Aorta (tissue), 5 donors: ENCODE measurements around the gene HCRT. TPM values are rescaled to one million over a fixed set of nuclear protein-coding genes. Genes with fewer than 3 reads are reported as not detected.

Source experiments
- ATAC-seq: fragments of 200-7000 bp; cut with Tn5 transposase; one replicate; pipeline ENCODE4 v1.9.1; 2022; ENCODE audit warnings: moderate library complexity; ENCODE audit not compliant: low FRiP score
- DNase-seq, 2 donors: peaks; one replicate each; pipeline ENCODE4 v3.0.0-alpha.2; 2020
- H3K27ac ChIP-seq, 2 donors: one replicate each; pipeline ENCODE4 v1.5.1; 2013; ENCODE audit warnings: low read length in 2 of 2, mild to moderate bottlenecking in 2 of 2, moderate library complexity in 2 of 2, control low read depth in 1 of 2, inconsistent platforms in 1 of 2, low read depth in 1 of 2
- H3K27me3 ChIP-seq, 2 donors: one replicate each; pipeline ENCODE4 v1.6.1; 2013; ENCODE audit warnings: control low read depth in 1 of 2, low read length in 1 of 2, mild to moderate bottlenecking in 1 of 2, moderate library complexity in 1 of 2; ENCODE audit not compliant: insufficient read depth in 2 of 2, control insufficient read depth in 1 of 2
- H3K36me3 ChIP-seq, 2 donors: one replicate each; pipeline ENCODE4 v1.6.1; 2013; ENCODE audit warnings: control low read depth in 1 of 2, low read length in 1 of 2, mild to moderate bottlenecking in 1 of 2; ENCODE audit not compliant: insufficient read depth in 2 of 2, control insufficient read depth in 1 of 2
- H3K4me1 ChIP-seq, 2 donors: one replicate each; pipeline ENCODE4 v1.6.1; 2013; ENCODE audit warnings: low read length in 2 of 2, control low read depth in 1 of 2, mild to moderate bottlenecking in 1 of 2, moderate library complexity in 1 of 2; ENCODE audit not compliant: insufficient read depth in 2 of 2, control insufficient read depth in 1 of 2
- H3K4me3 ChIP-seq, 2 donors: one replicate each; pipeline ENCODE4 v1.5.1; 2013; ENCODE audit warnings: low read length in 2 of 2, control low read depth in 1 of 2, mild to moderate bottlenecking in 1 of 2
- H3K9me3 ChIP-seq: one replicate; pipeline ENCODE4 v1.6.1; 2013; ENCODE audit warnings: mild to moderate bottlenecking, low read length; ENCODE audit not compliant: control insufficient read depth
- WGBS, 2 donors: extraction: QIAGEN DNeasy Blood & Tissue Kit; methylation state at CpG; one replicate each; pipeline ENCODE4 v1.1.7; 2013; 5-methylcytosine and 5-hydroxymethylcytosine counted together
- intact Hi-C, 2 donors: fragments of 100-400 bp; cut with DNase I; formaldehyde crosslinking; loops; one replicate each; pipeline versions ENCODE4 v1.14.2 to v1.15.0; 2022
- polyA plus RNA-seq, 2 donors: library from polyadenylated mRNA; stranded (reverse); fragments of 200-250 nt; gene quantifications; one replicate each; pipeline ENCODE4 v1.2.3, GENCODE V29; 2013
- total RNA-seq, 2 donors: library from RNA; stranded (reverse); fragmentation: NEBNext Ultra II Directional; extraction: Animal tissue kit (Norgen Biotek cat#: 25700); gene quantifications; one replicate each; pipeline ENCODE4 v1.2.1, GENCODE V29; 2021
- donor health status: healthy with polysubstance abuse.
- donor health status: Bipolar disorder and iron deficiency.
- donor health status: DM: no; HTN: no; CAD: no.
- donor health status: DM: no; HTN: no; CAD: no.
- donor health status: DM: yes; HTN: yes; CAD: no.

Gene HCRT
- total and polyA plus RNA-seq, 4 donors = not detected

GRCh38 chr17:42183741-42184711 is 1.2 kb downstream of the HCRT start:
- DNase-seq (peak; percentile 88 to 93), ATAC-seq (peak; percentile 89)
- 3% methylated on average over 78 to 83 of the region's 83 CpGs for WGBS, 2 donors
- Histone ChIP-seq H3K4me3 (peak overlapping the region; percentile 24 to 73), H3K36me3 (no peaks in the 10 kb centered on the region), H3K27ac (peak overlapping the region in 1 of 2 donors; percentile 34), H3K9me3 (no peaks in the 10 kb centered on the region), H3K4me1 (no peaks in the 10 kb centered on the region), H3K27me3 (no peaks in the 10 kb centered on the region)
- intact Hi-C loops = no loop called here

GRCh38 chr17:42182927-42183734 is 2.1 kb downstream of the HCRT start:
- Histone ChIP-seq H3K27ac (no peak overlapping the region), H3K4me3 (no peak overlapping the region), H3K27me3 (no peaks in the 10 kb centered on the region), H3K9me3 (no peaks in the 10 kb centered on the region), H3K4me1 (no peaks in the 10 kb centered on the region), H3K36me3 (no peaks in the 10 kb centered on the region)
- DNase-seq (no peak), ATAC-seq (no peak)
- intact Hi-C loops = no loop called here
- 74 to 77% methylated on average over 9 of the region's 9 CpGs for WGBS, 2 donors

GRCh38 chr17:42181851-42182207 is 3.4 kb downstream of the HCRT start:
- Histone ChIP-seq H3K9me3 (no peaks in the 10 kb centered on the region), H3K4me1 (no peaks in the 10 kb centered on the region), H3K36me3 (no peaks in the 10 kb centered on the region), H3K27ac (no peak overlapping the region), H3K27me3 (no peaks in the 10 kb centered on the region), H3K4me3 (no peak overlapping the region)
- WGBS, 2 donors = 78 to 94% methylated on average over 2 of the region's 2 CpGs
- no peak for DNase-seq
- intact Hi-C loops = no loop called here
- no peak for ATAC-seq

GRCh38 chr17:42180922-42181850 is 4.1 kb downstream of the HCRT start, which contains the start of gene KCNH4:
KCNH4 (minus strand) TSS chr17:42181142; CDS start chr17:42180945, 197 bp downstream.
- 4 to 5% methylated on average over 50 to 60 of the region's 60 CpGs for WGBS, 2 donors
- H3K27ac ChIP-seq = no peak within 1 kb of the TSS
- intact Hi-C loops = no loop called here
- ATAC-seq (peak; percentile 45), DNase-seq (peak; percentile 89 to 90)
- no peaks in the 10 kb centered on the region for H3K4me1 ChIP-seq
- no peaks in the 10 kb centered on the region for H3K27me3 ChIP-seq
- no peaks in the 10 kb centered on the region for H3K36me3 ChIP-seq
- no peak within 1 kb of the TSS for H3K4me3 ChIP-seq
- no peaks in the 10 kb centered on the region for H3K9me3 ChIP-seq

DNA sequence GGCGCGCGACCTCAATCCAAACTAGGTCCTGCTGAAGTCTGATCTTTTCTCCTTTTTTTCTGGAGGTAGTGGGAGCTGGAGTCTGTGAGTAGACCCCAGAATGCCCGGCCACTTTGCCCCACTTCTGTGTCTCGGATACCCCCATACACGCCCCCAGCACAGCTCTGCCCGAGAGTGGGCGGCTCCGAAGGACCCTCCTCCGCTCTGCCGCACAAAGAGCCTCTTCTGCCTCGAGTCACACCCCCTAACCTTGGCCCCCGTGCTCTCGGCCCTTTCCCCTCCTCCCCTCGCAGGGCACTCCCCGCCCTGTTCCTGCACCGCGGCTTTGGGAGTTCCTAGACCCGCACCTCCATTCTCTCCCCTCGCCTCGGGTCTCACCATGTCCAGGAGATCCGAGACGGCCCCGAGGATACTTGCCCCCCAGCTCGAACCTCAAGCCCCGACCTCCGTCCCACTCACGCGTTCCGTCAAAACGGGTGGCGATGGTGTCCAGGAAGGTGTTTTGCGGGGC is 4.8 kb downstream of the HCRT start:
- DNase-seq (no peak), ATAC-seq (no peak)
- Histone ChIP-seq H3K4me1 (no peaks in the 10 kb centered on the region), H3K27ac (no peak overlapping the region), H3K4me3 (no peak overlapping the region), H3K9me3 (no peaks in the 10 kb centered on the region), H3K36me3 (no peaks in the 10 kb centered on the region), H3K27me3 (no peaks in the 10 kb centered on the region)
- intact Hi-C loops = no loop called here
- WGBS, 2 donors = 1 to 2% methylated on average over 29 to 33 of the region's 33 CpGs

DNA sequence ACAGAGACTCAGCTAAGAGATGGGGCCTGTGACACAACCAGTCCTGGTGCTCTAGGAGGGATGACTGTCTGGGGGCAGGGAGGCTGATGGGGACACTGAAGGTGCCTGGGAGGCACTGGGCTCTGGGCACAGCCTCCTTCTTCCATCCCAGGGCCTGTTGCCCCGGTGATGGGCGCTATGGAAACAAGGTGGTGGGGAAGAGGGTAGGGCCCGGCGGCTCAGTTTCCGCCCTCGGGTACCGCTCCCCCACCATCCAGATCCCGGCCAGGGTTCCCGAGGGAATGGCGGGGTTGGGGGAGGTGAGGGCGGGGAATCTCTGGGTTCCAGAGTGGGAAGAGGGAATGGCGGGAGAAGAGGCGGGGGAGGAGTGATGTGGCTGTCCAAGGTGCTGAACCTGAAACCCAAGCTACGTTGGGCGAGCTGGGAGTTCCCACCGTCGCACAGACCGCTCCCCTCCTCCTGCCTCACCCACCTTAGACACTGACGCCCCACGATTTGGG is 5.3 kb downstream of the HCRT start:
- intact Hi-C loops = no loop called here
- Histone ChIP-seq H3K9me3 (no peaks in the 10 kb centered on the region), H3K36me3 (no peaks in the 10 kb centered on the region), H3K27me3 (no peaks in the 10 kb centered on the region), H3K4me1 (no peaks in the 10 kb centered on the region), H3K27ac (no peak overlapping the region), H3K4me3 (no peak overlapping the region)
- ATAC-seq (no peak), DNase-seq (no peak)
- 6 to 13% methylated on average over 20 of the region's 20 CpGs for whole genome bisulfite sequencing, 2 donors

DNA sequence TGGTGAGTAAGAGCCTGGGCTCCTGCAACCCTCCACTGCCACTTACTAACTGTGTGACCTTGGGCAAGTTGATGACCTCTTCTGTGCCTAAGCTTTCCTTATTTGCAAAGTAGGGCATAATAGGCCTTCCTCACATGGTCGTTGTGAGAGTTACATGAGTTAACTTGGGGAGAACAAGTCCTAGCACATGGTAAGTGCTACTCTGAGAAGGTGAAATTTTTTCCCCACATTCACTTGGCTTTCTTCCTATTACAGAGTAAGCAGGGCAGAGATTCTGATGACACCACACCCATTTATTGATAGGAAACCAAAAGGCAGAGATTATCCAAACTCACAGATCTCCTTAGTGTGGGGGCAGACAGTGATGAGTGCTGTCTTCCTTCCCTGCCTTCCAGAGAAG is 5.9 kb downstream of the HCRT start:
- Histone ChIP-seq H3K27me3 (no peaks in the 10 kb centered on the region), H3K9me3 (no peaks in the 10 kb centered on the region), H3K4me3 (no peak overlapping the region), H3K36me3 (no peaks in the 10 kb centered on the region), H3K4me1 (no peaks in the 10 kb centered on the region), H3K27ac (no peak overlapping the region)
- 29 to 35% methylated on average over 1 of the region's 1 CpG for WGBS, 2 donors
- ATAC-seq = no peak
- no peak for DNase-seq
- intact Hi-C loops = no loop called here

DNA sequence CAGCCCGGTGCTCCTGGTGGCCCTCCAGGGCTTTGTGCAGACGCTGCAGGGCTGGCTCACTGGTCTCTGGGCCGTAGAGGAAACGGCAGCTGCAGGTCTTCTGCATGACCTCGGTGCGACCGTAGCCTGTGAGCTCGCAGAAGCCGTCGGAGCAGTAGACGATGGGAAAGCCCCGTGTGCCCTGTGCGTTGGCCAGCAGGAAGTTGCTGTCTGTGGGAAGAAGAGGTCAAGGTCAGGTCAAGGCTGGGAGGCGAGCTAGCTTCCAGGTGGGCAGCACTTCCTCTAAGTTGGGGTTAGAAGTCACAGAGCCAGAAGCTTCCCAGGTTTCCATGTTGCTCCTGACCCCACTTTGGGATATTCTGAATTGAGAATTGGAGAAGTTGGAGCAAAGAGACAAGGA is 6.4 kb downstream of the HCRT start:
- H3K36me3 ChIP-seq = no peaks in the 10 kb centered on the region
- no peak for DNase-seq
- no peaks in the 10 kb centered on the region for H3K4me1 ChIP-seq
- intact Hi-C loops = no loop called here
- H3K27ac ChIP-seq = no peak overlapping the region
- no peak overlapping the region for H3K4me3 ChIP-seq
- 43 to 45% methylated on average over 14 of the region's 14 CpGs for WGBS, 2 donors
- no peak for ATAC-seq
- H3K27me3 ChIP-seq = no peaks in the 10 kb centered on the region
- no peaks in the 10 kb centered on the region for H3K9me3 ChIP-seq
